ENCODE data around the gene ZBTB40.

The ZBTB40 gene

DNA sequence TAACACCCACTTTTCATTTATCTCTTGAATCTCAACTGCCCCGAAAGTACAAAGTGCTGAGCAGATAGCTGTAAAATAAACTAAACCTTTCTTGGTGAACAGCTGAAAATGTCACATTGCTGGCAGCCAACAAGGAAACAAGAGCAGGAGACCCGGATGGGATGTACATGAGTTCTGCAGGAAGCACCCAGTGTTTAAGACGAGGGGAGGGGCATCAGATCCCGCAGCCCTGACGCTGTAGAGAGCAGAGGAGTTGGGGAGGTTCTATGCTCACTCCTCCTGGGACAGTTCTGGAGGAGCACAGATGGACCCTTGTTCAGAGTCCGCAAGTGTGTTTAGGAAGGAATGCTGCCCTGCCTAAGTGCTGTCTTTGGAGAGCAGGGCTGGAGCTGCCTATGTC lies 79.6 kb downstream of the ZBTB40 start:
- no peak for DNase-seq (ENCODE audit: low read depth, low spot score)

- no peak for DNase-seq (ENCODE audit: low read depth, low spot score)
Measured at GRCh38 chr1:22533244-22533895, 81.7 kb downstream of the ZBTB40 start.

GRCh38 chr1:22534951-22535350 lies 83.3 kb downstream of the ZBTB40 start:
- no peak for DNase-seq (ENCODE audit: low read depth, low spot score)

DNA sequence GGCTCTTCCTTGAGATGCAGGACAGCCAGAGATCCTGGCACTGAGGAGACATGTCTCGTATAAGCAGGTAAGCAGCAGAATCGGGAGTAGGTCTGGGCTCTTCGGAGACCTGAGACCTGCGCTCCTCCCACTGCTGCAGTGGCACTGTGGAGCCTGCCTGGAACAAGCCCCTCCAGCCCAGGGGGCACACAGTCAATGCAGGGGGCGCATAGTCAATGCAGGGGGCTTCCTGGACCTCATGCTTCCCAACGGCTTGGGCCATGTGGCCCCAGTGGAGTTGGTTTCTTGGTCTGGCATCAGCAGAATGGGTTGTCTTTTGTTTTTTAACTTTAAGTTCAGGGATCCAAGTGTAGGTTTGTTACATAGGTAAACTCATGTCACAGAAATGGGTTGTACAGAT lies 83.7 kb downstream of the ZBTB40 start:
- DNase-seq (ENCODE audit: low read depth, low spot score) = no peak

DNA sequence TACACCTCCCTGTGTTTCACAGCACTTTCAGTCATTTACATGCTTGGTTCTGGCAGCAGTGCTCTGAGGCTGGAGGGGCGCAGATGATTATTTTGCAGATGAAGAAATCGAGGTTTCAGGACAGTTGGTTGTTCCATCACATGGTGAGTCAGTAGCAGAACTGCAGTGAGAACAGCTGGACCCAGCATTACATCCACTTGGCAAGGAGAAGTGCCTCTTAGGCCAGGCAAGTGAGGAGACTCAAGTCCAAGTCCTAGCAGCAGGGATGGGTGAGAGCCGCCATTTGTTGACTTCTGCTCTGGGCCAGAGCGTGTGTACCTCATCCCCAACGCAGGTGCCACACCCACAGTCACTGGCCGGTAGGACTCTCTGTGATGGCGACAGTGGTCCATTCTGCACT lies 84.9 kb downstream of the ZBTB40 start:
- DNase-seq (ENCODE audit: low read depth, low spot score) = no peak

DNA sequence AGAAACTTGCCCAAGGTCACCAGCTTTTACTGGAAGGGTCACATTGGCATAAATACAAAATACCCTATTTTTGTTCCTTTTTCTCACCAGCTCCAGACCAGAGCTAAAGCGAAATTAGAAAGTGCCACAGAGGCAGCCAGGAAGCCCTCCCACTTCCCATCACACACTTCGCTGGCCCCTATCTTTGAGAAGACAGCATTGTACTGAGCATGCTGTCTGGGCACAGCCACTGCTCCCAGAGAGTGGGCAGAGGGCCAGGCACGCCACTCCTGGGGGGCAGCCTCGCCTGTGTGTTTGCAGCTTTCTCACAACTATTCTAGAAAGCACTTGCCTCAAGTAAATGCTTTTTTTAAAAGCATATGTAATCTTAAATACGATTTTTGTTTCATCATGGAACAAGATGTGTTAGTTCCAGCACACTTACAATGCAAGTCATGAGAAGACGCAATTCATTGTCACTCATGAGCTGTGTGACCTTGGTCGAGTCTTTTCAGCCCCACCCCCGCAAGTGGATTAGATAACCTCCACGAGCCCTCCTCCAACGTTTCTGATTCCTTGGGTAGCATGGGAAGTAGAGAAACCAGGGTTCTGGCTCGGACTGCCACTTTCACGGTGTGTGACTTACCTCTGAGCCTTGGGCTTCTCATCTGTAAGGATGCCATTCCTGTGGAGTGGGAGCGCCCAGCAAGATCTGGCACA lies 85.9 kb downstream of the ZBTB40 start:
- DNase-seq (ENCODE audit: low read depth, low spot score) = no peak

- no peak for DNase-seq (ENCODE audit: low read depth, low spot score)
Measured at GRCh38 chr1:22539510-22540118, 88.0 kb downstream of the ZBTB40 start.

DNA sequence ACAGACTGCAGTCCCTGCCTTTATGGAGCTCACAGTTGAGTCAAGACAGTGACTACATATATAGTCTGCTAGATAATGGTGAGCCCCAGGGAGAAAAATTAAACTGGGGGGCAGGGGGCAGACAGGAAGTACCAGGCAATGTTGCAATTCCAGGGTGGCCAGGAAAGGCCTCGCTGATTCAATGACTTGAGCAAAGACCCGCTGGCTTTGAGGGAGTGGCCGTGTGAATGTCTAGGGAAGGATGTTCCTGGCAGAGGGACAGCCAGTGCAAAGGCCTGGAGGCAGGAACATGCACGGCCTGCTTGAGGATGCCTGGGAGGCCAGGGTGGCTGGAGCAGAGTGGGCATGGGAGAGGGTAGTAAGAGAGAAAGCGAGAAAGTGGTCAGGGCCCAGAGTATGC lies 88.7 kb downstream of the ZBTB40 start:
- no peak for DNase-seq (ENCODE audit: low read depth, low spot score)

DNA sequence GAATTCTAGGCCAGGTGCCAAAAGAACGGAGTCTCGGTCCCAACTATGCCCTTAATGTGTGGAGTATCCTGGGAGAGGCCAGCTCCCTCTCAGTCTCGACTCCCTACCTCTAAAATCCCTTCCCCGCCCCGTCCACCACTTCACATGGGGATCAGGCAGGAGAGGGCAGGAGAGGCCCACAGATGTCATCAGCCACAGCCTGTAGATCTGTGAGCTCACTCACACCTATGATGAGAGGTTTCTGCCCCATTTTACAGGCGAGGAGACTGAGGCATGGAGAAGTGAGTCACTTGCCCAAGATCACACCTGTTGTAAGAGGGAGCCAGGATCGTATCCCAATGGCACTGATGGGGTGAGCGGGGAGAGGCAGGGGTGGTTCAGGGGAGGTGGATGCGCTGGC lies 91.2 kb downstream of the ZBTB40 start:
- DNase-seq (ENCODE audit: low read depth, low spot score) = no peak

DNA sequence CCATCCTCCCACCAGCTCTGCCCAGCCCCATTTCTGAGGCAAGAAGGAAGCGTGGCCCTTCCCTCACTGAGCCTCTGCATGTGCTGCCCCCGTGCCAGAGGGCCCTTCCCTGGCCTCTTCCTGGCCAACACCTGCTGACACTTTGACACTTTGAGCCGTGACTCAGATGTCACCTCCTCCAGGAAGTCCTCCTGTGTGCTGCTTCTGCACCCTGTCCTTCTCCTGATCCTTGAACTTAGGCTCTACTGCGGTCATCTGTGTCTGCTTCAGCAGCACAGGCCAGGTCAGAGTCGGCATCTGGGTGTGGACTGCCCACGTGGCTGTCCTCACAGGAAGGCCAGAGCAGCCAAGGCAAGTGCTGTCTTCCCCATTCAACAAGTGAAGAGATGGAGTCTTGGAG lies 92.0 kb downstream of the ZBTB40 start:
- DNase-seq (ENCODE audit: low read depth, low spot score) = no peak

GRCh38 chr1:22544606-22545005 lies 93.0 kb downstream of the ZBTB40 start:
- no peak for DNase-seq (ENCODE audit: low read depth, low spot score)

- DNase-seq (ENCODE audit: low read depth, low spot score) = no peak
Measured at GRCh38 chr1:22545141-22545540, 93.5 kb downstream of the ZBTB40 start.

DNA sequence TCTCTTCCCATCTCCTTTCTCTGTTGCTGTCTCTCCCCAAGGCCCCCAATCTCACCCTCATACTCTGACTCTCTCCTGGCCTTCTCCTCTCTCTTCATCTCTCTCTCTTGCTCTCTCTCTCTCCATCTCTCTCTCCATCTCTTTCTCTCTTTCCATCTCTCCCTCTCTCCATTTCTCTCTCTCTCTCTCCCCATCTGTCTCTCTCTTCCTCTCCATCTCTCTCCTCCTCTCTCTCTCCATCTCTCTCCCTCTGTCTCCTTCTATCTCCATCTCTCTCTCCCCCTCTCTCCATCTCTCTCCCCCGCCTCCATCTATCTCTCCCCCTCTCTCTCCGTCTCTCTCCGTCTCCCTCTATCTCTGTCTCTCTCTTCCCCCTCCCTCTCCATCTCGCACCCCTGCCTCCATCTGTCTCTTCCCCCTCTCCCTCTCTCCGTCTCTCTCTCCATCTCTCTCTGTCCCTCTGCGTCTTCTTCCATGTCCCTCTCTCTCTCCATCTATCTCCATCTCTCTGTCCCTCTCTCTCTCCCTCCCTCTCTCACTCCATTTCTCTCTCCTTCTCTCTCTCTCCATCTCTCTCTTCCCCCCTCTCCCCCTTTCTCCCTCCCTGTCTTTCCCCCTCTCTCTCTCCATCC lies 95.7 kb downstream of the ZBTB40 start:
- DNase-seq (ENCODE audit: low read depth, low spot score) = no peak

DNA sequence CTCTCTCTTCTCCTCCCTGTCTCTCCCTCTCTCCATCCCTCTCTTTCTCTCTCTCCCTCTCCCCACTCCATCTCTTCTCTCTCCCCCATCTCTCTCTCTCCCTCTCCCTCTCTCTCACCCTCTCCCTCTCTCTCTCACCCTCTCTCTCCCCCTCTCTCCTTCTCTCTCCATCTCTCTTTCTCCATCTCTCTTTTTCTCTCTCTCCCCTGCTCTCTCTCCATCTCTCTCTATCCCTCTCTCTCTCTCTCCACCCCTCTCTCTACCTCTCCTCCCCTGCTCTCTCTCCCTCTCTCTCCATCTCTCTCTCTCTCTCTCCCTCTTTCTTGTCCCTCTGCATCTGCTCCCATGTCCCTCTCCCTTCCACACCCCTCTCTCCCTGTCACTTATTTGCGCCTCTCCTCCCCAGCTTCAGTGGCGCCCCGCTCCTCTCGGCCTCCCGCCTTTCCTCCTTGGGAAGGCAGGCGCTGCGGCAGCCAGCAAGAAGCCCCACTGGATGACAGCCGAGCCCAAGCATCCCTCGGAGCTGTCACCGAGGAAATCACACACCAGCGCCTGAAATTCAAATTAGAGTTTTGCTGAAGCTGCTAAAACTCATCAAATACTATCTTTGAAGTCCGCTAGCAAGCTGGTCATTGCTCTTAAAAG lies 96.3 kb downstream of the ZBTB40 start:
- no peak for DNase-seq (ENCODE audit: low read depth, low spot score)

DNA sequence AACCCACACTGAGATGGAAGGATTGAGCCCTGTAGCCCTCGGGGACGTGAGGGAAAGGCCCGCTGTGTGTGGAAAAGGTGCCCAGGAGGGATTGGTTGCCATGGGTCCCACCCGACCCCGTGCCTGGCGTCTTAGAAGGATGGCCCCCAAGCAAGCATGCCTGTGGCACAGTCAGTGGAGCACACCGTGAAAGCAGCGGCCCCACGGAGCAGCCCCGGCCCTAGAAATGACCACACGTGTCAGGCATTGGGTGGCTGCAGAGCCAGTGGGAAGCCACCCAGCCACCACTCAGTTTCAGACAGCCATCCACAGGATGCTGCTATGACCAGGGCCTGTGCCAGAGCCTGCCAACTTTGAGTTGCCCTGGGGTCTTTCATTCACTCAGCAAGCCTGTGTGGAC lies 98.4 kb downstream of the ZBTB40 start:
- no peak for DNase-seq (ENCODE audit: low read depth, low spot score)

- DNase-seq (ENCODE audit: low read depth, low spot score) = no peak
Measured at GRCh38 chr1:22551591-22551990, 99.9 kb downstream of the ZBTB40 start.

- DNase-seq (ENCODE audit: low read depth, low spot score) = no peak
Measured at GRCh38 chr1:22552021-22552420, 100.4 kb downstream of the ZBTB40 start.

DNA sequence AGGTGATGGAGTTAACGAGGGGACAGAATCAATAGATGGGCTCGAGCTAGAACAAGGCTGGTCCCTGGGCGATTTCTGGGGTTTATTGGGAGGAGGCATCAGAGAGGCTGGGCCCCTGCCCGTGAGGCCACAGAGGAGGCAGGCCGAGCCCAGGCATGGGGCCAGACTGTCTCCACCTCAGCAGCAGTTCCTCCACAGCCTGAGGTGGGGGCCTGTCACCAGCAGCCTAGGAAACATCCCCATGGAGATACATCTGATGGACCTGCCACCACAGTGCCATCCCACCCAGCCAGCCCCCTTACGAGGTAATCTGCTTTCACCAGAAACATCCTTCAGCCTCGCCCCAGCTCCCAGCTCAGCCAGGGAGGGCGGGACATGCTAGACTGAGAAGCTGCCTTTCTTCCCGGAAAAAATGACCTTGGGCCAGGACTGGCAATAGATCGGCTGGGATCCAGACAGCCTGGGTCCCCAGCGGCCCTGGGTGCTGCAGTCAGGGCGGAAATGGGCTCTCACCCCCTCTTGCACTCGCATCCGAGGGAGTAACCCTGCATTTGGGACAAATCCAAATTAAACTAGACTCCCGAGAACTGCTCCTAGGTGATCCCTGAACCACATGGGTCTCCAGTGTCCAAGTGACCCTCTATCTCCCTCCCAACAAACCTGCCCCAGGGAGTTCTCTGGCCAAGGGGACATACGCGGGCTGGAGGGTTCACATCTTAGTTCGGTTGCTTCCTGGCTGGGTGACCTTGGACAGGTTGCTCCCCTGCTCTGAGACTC lies 101.6 kb downstream of the ZBTB40 start:
- DNase-seq (ENCODE audit: low read depth, low spot score) = no peak

GRCh38 chr1:22553991-22554522 lies 102.4 kb downstream of the ZBTB40 start:
- no peak for DNase-seq (ENCODE audit: low read depth, low spot score)

GRCh38 chr1:22555371-22555656 lies 103.7 kb downstream of the ZBTB40 start:
- no peak for DNase-seq (ENCODE audit: low read depth, low spot score)

GRCh38 chr1:22556391-22557104 lies 104.9 kb downstream of the ZBTB40 start:
- DNase-seq (ENCODE audit: low read depth, low spot score) = no peak

Data from smooth muscle cell of the brain vasculature (primary cell).